Activated T-helper 1 cell treated with anti-CD3 and anti-CD28 coated beads, Interleukin-12 subunit alpha, Interleukin-12 subunit beta, Interleukin-2, Interleukin-4 antibody, amounts not matched to agents 30 ng/mL and 10 ng/mL and 1 ng/mL, durations not matched to agents 14 hours and 24 hours and 36 hours (primary cell): ENCODE results near the gene SLC37A1. TPM values are rescaled to one million over a fixed set of nuclear protein-coding genes. Genes with fewer than 3 reads are reported as not detected.

ENCODE experiments used
- DNase-seq: peaks from one replicate; pipeline ENCODE4 v3.0.0; 2021; ENCODE audit warnings: low spot score
- H3K27ac Mint-ChIP-seq: one replicate; pipeline ENCODE4 v1.8.0; 2021; ENCODE audit warnings: mild to moderate bottlenecking, mixed read lengths
- H3K27me3 Mint-ChIP-seq: one replicate; pipeline ENCODE4 v1.8.0; 2022; ENCODE audit warnings: mild to moderate bottlenecking, moderate library complexity, mixed read lengths; ENCODE audit not compliant: insufficient read depth
- H3K36me3 Mint-ChIP-seq: one replicate; pipeline ENCODE4 v1.8.0; 2021; ENCODE audit warnings: low read depth, mixed read lengths
- H3K4me1 Mint-ChIP-seq: one replicate; pipeline ENCODE4 v1.8.0; 2021; ENCODE audit warnings: low read depth, mixed read lengths
- H3K4me3 Mint-ChIP-seq: one replicate; pipeline ENCODE4 v1.8.0; 2021; ENCODE audit warnings: mild to moderate bottlenecking, moderate library complexity, mixed read lengths
- H3K9me3 Mint-ChIP-seq: one replicate; pipeline ENCODE4 v1.8.0; 2021; ENCODE audit warnings: mixed read lengths
- intact Hi-C: fragments of 100-400 bp; cut with micrococcal nuclease; formaldehyde crosslinking; loops from one replicate; pipeline ENCODE4 v1.15.1; 2024
- total RNA-seq: library from RNA; stranded (reverse); gene quantifications from 2 replicates; pipeline ENCODE4 v1.2.3, GENCODE V29; 2022

SLC37A1 gene
- total RNA-seq, 1 donor from 2014 or later: 25.0 TPM

GRCh38 chr21:42518215-42518614, 4.6 kb downstream of the SLC37A1 start:
- Mint-ChIP-seq H3K4me1 (peaks cover 21% of the 10 kb centered on the region), H3K27me3 (peaks cover 3% of the 10 kb centered on the region), H3K27ac (no peak overlapping the region), H3K9me3 (no peaks in the 10 kb centered on the region), H3K36me3 (peaks cover 48% of the 10 kb centered on the region), H3K4me3 (no peak overlapping the region)
- intact Hi-C loops: loop anchor here (10.0 kb wide), 1 partner anchor 213 kb away; no protein-coding TSS in a partner anchor
- DNase-seq: no peak

GRCh38 chr21:42518626-42519025, 5.0 kb downstream of the SLC37A1 start:
- no peak overlapping the region for H3K4me3 Mint-ChIP-seq
- intact Hi-C loops: loop anchor here (10.0 kb wide), 1 partner anchor 214 kb away; no protein-coding TSS in a partner anchor
- H3K27ac Mint-ChIP-seq: no peak overlapping the region
- DNase-seq: no peak
- H3K9me3 Mint-ChIP-seq: no peaks in the 10 kb centered on the region
- H3K4me1 Mint-ChIP-seq: peaks cover 21% of the 10 kb centered on the region
- H3K36me3 Mint-ChIP-seq: peaks cover 48% of the 10 kb centered on the region
- peaks cover 2% of the 10 kb centered on the region for H3K27me3 Mint-ChIP-seq

- H3K9me3 Mint-ChIP-seq: no peaks in the 10 kb centered on the region
- H3K27me3 Mint-ChIP-seq: peaks cover 2% of the 10 kb centered on the region
- peaks cover 54% of the 10 kb centered on the region for H3K36me3 Mint-ChIP-seq
- intact Hi-C loops: no loop called here
- H3K4me3 Mint-ChIP-seq: no peak overlapping the region
- no peak overlapping the region for H3K27ac Mint-ChIP-seq
- DNase-seq: no peak
- peaks cover 29% of the 10 kb centered on the region for H3K4me1 Mint-ChIP-seq
Observed at GRCh38 chr21:42520628-42521253, 7.1 kb downstream of the SLC37A1 start.

- Mint-ChIP-seq H3K9me3 (no peaks in the 10 kb centered on the region), H3K36me3 (peaks cover 54% of the 10 kb centered on the region), H3K27me3 (peaks cover 2% of the 10 kb centered on the region), H3K27ac (no peak overlapping the region), H3K4me3 (no peak overlapping the region), H3K4me1 (peaks cover 35% of the 10 kb centered on the region)
- DNase-seq: no peak
- intact Hi-C loops: no loop called here
Observed at GRCh38 chr21:42521384-42521783, 7.7 kb downstream of the SLC37A1 start.

GRCh38 chr21:42521805-42522204, 8.2 kb downstream of the SLC37A1 start:
- Mint-ChIP-seq H3K4me3 (no peak overlapping the region), H3K36me3 (peaks cover 53% of the 10 kb centered on the region), H3K27me3 (peaks cover 2% of the 10 kb centered on the region), H3K4me1 (peaks cover 38% of the 10 kb centered on the region), H3K27ac (no peak overlapping the region), H3K9me3 (no peaks in the 10 kb centered on the region)
- intact Hi-C loops: no loop called here
- DNase-seq: no peak

- Mint-ChIP-seq H3K9me3 (no peaks in the 10 kb centered on the region), H3K4me3 (no peak overlapping the region), H3K36me3 (peaks cover 50% of the 10 kb centered on the region), H3K4me1 (peaks cover 38% of the 10 kb centered on the region), H3K27me3 (peaks cover 2% of the 10 kb centered on the region), H3K27ac (no peak overlapping the region)
- no peak for DNase-seq
- intact Hi-C loops: no loop called here
Observed at GRCh38 chr21:42522271-42522670, 8.6 kb downstream of the SLC37A1 start.

GRCh38 chr21:42522771-42523170, 9.1 kb downstream of the SLC37A1 start:
- no peak for DNase-seq
- no peak overlapping the region for H3K27ac Mint-ChIP-seq
- intact Hi-C loops: no loop called here
- H3K4me1 Mint-ChIP-seq: peaks cover 41% of the 10 kb centered on the region
- H3K9me3 Mint-ChIP-seq: no peaks in the 10 kb centered on the region
- H3K27me3 Mint-ChIP-seq: peaks cover 2% of the 10 kb centered on the region
- H3K4me3 Mint-ChIP-seq: no peak overlapping the region
- H3K36me3 Mint-ChIP-seq: peaks cover 47% of the 10 kb centered on the region

GRCh38 chr21:42523211-42523610, 9.6 kb downstream of the SLC37A1 start:
- H3K36me3 Mint-ChIP-seq: peaks cover 46% of the 10 kb centered on the region
- intact Hi-C loops: no loop called here
- H3K4me3 Mint-ChIP-seq: no peak overlapping the region

GRCh38 chr21:42523941-42524340, 10.3 kb downstream of the SLC37A1 start:
- Mint-ChIP-seq H3K9me3 (no peaks in the 10 kb centered on the region), H3K4me3 (no peak overlapping the region), H3K27me3 (peaks cover 2% of the 10 kb centered on the region), H3K27ac (no peak overlapping the region), H3K4me1 (peaks cover 47% of the 10 kb centered on the region), H3K36me3 (peaks cover 40% of the 10 kb centered on the region)
- intact Hi-C loops: no loop called here
- DNase-seq: no peak

More at GRCh38 chr21:42523211-42523610, 9.6 kb downstream of the SLC37A1 start:
- no peaks in the 10 kb centered on the region for H3K9me3 Mint-ChIP-seq
- DNase-seq: no peak
- H3K27ac Mint-ChIP-seq: no peak overlapping the region
- H3K27me3 Mint-ChIP-seq: peaks cover 2% of the 10 kb centered on the region
- peaks cover 45% of the 10 kb centered on the region for H3K4me1 Mint-ChIP-seq

- peaks cover 48% of the 10 kb centered on the region for H3K4me1 Mint-ChIP-seq
- no peak overlapping the region for H3K27ac Mint-ChIP-seq
- peaks cover 40% of the 10 kb centered on the region for H3K36me3 Mint-ChIP-seq
- intact Hi-C loops: loop anchor here (5.0 kb wide), 6 partner anchors 102 to 377 kb away; partner anchors contain the start of gene UBASH3A
- H3K27me3 Mint-ChIP-seq: peaks cover 2% of the 10 kb centered on the region
- H3K9me3 Mint-ChIP-seq: no peaks in the 10 kb centered on the region
- no peak for DNase-seq
- H3K4me3 Mint-ChIP-seq: no peak overlapping the region
Observed at GRCh38 chr21:42524341-42525028, 10.8 kb downstream of the SLC37A1 start.

GRCh38 chr21:42525029-42525581, 11.5 kb downstream of the SLC37A1 start:
- DNase-seq: no peak
- intact Hi-C loops: loop anchor here (5.0 kb wide), 6 partner anchors 103 to 378 kb away; partner anchors contain the start of gene UBASH3A
- H3K4me1 Mint-ChIP-seq: peaks cover 54% of the 10 kb centered on the region
- H3K9me3 Mint-ChIP-seq: no peaks in the 10 kb centered on the region
- H3K27me3 Mint-ChIP-seq: peaks cover 2% of the 10 kb centered on the region
- peaks cover 40% of the 10 kb centered on the region for H3K36me3 Mint-ChIP-seq
- H3K4me3 Mint-ChIP-seq: peak overlapping the region; percentile 35
- peak overlapping the region; percentile 10 for H3K27ac Mint-ChIP-seq

GRCh38 chr21:42525676-42526378, 12.2 kb downstream of the SLC37A1 start:
- H3K9me3 Mint-ChIP-seq: no peaks in the 10 kb centered on the region
- H3K4me3 Mint-ChIP-seq: no peak overlapping the region

More at GRCh38 chr21:42525676-42526378, 12.2 kb downstream of the SLC37A1 start:
- intact Hi-C loops: loop anchor here (5.0 kb wide), 6 partner anchors 104 to 379 kb away; partner anchors contain the start of gene UBASH3A
- Mint-ChIP-seq H3K4me1 (peaks cover 62% of the 10 kb centered on the region), H3K27me3 (peaks cover 2% of the 10 kb centered on the region), H3K36me3 (peaks cover 40% of the 10 kb centered on the region), H3K27ac (no peak overlapping the region)
- no peak for DNase-seq
